AG04449 (cell line): Measurements from ENCODE around the gene CCL21.

ENCODE experiments used
- CTCF ChIA-PET: fragments of 350-600 bp; formaldehyde crosslinking; extraction: SDS; loops from one replicate; lab custom pipeline; 2021; ENCODE audit warnings: antibody characterized with exemption; lab: Yijun Ruan, JAX
- POLR2A ChIA-PET: fragments of 400-600, 350-600 bp; formaldehyde crosslinking; extraction: SDS; loops from one replicate; lab custom pipeline; 2020; ENCODE audit warnings: antibody characterized with exemption, inconsistent platforms; lab: Yijun Ruan, JAX
- DNase-seq: peaks from one replicate; pipeline ENCODE4 v3.0.0-alpha.2; 2010; ENCODE audit warnings: low read depth, low spot score
- H3K4me3 ChIP-seq: 2 replicates; pipeline ENCODE4 v1.5.1; 2011; ENCODE audit warnings: low read depth, mild to moderate bottlenecking, control low read depth, low read length
- TF ChIP-seq, protein P1 (sequence below): IDR thresholded peaks from one replicate; pipeline ENCODE4 v1.5.1; 2011; ENCODE audit warnings: mild to moderate bottlenecking, moderate library complexity, low read length, control low read depth, inconsistent platforms; ENCODE audit not compliant: insufficient read depth; ENCODE audit errors: missing control alignments

The CCL21 gene

DNA sequence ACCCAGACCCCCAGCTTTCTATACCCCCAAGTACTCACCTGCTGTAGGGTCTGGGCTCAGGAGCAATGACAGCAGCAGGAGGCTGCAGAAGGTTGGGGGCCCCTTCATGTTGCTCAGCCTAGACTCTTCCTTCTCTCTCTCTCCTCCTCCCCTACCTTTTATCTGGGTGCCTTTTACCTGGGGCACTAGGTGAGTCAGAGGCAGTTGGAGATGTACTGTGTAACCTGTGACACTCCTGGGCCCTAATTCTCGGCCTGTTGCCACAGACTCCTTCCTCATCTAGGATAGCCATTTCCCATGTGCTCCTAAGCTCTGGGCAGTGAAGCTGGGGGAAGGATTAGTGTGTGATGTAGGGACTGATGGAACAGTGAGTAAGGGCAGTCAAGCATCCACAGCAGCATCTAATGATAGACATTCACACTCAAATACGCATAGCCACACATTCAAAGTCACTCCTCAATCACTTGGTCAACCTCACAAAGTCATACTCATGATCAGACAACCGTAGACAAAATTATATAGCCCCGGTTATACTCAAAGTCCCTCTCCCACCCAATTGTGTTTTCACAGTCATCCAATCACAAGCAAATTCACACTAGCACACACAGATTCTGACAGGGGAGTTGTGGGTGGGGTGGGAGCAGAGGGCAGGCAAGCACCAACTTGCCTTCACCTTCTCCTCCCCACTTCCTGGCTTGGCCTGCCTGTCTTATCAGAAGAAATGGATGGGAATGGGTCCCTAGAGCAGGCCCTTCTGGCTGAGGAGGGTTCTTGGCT lies 47.2 kb downstream of the CCL21 start, which contains the start of gene CCL27:
Gene CCL27 (minus strand): TSS at position 132 of the 777 bp plus-strand sequence. CDS start 24 bp downstream, at position 108.
- H3K4me3 ChIP-seq, result no peak within 1 kb of the TSS
- TF ChIP-seq, protein P1, sequence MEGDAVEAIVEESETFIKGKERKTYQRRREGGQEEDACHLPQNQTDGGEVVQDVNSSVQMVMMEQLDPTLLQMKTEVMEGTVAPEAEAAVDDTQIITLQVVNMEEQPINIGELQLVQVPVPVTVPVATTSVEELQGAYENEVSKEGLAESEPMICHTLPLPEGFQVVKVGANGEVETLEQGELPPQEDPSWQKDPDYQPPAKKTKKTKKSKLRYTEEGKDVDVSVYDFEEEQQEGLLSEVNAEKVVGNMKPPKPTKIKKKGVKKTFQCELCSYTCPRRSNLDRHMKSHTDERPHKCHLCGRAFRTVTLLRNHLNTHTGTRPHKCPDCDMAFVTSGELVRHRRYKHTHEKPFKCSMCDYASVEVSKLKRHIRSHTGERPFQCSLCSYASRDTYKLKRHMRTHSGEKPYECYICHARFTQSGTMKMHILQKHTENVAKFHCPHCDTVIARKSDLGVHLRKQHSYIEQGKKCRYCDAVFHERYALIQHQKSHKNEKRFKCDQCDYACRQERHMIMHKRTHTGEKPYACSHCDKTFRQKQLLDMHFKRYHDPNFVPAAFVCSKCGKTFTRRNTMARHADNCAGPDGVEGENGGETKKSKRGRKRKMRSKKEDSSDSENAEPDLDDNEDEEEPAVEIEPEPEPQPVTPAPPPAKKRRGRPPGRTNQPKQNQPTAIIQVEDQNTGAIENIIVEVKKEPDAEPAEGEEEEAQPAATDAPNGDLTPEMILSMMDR, result no peak
- POLR2A ChIA-PET, result interaction anchor here (0.8 kb wide), 1 partner anchor 16 kb away, joined by 3 read pairs; the partner anchor contains the start of gene GALT
- CTCF ChIA-PET, result interaction anchor here (0.7 to 8.4 kb wide), 9 partner anchors 13 to 71 kb away, joined by 3 to 153 read pairs (median 4); partner anchors contain the start of genes CCL21, GALT, IL11RA and RPP25L
- no peak for DNase-seq

DNA sequence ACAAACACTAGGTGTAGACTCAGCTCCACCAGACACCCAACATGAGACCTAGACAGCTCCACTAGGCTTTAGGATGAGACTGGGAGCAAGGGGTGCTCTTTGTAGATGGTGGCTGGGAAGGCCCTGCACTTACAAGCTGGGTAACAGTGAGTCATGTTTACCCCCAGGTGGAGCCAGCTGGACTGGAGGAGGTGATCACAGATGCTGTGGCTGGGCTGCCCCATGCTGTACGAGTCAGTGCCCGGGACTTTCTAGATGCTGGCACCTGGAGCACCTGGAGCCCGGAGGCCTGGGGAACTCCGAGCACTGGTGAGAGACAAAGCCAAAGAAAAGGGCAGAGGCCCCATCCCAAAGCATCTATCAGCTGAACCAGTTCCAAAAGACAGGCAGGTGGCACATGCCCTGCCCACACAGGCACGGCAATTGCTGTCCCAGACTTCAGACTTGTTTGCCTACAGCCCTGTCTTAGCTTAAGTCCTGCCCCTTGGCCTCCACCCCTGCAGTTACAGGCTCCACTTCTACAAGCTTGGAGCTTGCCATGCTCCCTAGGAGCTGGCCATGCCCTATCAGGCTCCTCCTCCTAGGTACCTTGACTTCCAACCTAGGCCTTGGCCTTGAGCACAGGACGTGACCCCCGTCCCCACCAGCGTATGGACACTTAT lies 50.2 kb downstream of the CCL21 start:
- POLR2A ChIA-PET, result interaction anchor here (1.5 to 1.6 kb wide), 2 partner anchors 7 to 13 kb away, joined by 4 read pairs; partner anchors contain the start of gene GALT
- TF ChIP-seq, protein P1, result no peak
- no peak overlapping the region for H3K4me3 ChIP-seq
- CTCF ChIA-PET, result interaction anchor here (1.3 to 8.4 kb wide), 3 partner anchors 10 to 44 kb away, joined by 4 to 153 read pairs (median 4); partner anchors contain the start of genes GALT and IL11RA
- no peak for DNase-seq
